Measurements from ENCODE around the gene GNL2.
"Not testable (repeated sequence)": the region's sequence is repeated elsewhere in the genome, so short reads cannot be mapped to it uniquely, and the experiment has no call there.

The GNL2 gene

GRCh38 chr1:37558411-37558810 lies 37.3 kb downstream of the GNL2 start:
- Histone ChIP-seq H3K36me3 (ENCODE audit: control insufficient read depth, insufficient read depth, low read length) (no peaks in the 10 kb centered on the region), H3K4me1 (ENCODE audit: control insufficient read depth, insufficient read depth, low read length) (0 out of 2 replicates have a peak, but pooled peaks cover 4% of the 10 kb centered on the region), H3K4me3 (ENCODE audit: low read depth, low read length) (no peak overlapping the region), H3K9me3 (ENCODE audit: control insufficient read depth, insufficient read depth, low read length) (no peaks in the 10 kb centered on the region; the same call in 1 of the 2 replicates), H3K9ac (ENCODE audit: low read depth, low read length) (no peak overlapping the region), H3K27ac (ENCODE audit: low read depth, low read length) (no peak overlapping the region), H3K27me3 (ENCODE audit: control insufficient read depth, insufficient read depth, low read length) (no peaks in the 10 kb centered on the region)

- Histone ChIP-seq H3K9ac (ENCODE audit: low read depth, low read length) (no peak overlapping the region), H3K27ac (ENCODE audit: low read depth, low read length) (no peak overlapping the region), H3K9me3 (ENCODE audit: control insufficient read depth, insufficient read depth, low read length) (no peaks in the 10 kb centered on the region; the same call in 1 of the 2 replicates), H3K27me3 (ENCODE audit: control insufficient read depth, insufficient read depth, low read length) (no peaks in the 10 kb centered on the region), H3K36me3 (ENCODE audit: control insufficient read depth, insufficient read depth, low read length) (peaks cover 3% of the 10 kb centered on the region), H3K4me3 (ENCODE audit: low read depth, low read length) (peak overlapping the region; percentile 53; the same call in 1 of the 2 replicates), H3K4me1 (ENCODE audit: control insufficient read depth, insufficient read depth, low read length) (peaks cover 12% of the 10 kb centered on the region)
Measured at GRCh38 chr1:37557402-37557801, 38.3 kb downstream of the GNL2 start.

GRCh38 chr1:37556712-37557196 lies 39.0 kb downstream of the GNL2 start, which contains the start of gene DNALI1:
Gene DNALI1, plus strand, starts transcription at chr1:37556940. Its CDS starts 55 bp downstream, at chr1:37556995.
- Histone ChIP-seq H3K9ac (ENCODE audit: low read depth, low read length) (no peak within 1 kb of the TSS), H3K27ac (ENCODE audit: low read depth, low read length) (no peak within 1 kb of the TSS), H3K4me1 (ENCODE audit: control insufficient read depth, insufficient read depth, low read length) (peaks cover 12% of the 10 kb centered on the region), H3K4me3 (ENCODE audit: low read depth, low read length) (peak within 1 kb of the TSS; percentile 53), H3K27me3 (ENCODE audit: control insufficient read depth, insufficient read depth, low read length) (no peaks in the 10 kb centered on the region), H3K9me3 (ENCODE audit: control insufficient read depth, insufficient read depth, low read length) (no peaks in the 10 kb centered on the region; the same call in 1 of the 2 replicates), H3K36me3 (ENCODE audit: control insufficient read depth, insufficient read depth, low read length) (peaks cover 10% of the 10 kb centered on the region)

- H3K4me3 ChIP-seq (ENCODE audit: low read depth, low read length), result peak within 1 kb of the TSS; percentile 96
- no peaks in the 10 kb centered on the region for H3K27me3 ChIP-seq (ENCODE audit: control insufficient read depth, insufficient read depth, low read length)
- H3K4me1 ChIP-seq (ENCODE audit: control insufficient read depth, insufficient read depth, low read length), result peaks cover 12% of the 10 kb centered on the region
- H3K27ac ChIP-seq (ENCODE audit: low read depth, low read length), result peak within 1 kb of the TSS; percentile 78
- peak within 1 kb of the TSS; percentile 65 for H3K9ac ChIP-seq (ENCODE audit: low read depth, low read length)
- H3K36me3 ChIP-seq (ENCODE audit: control insufficient read depth, insufficient read depth, low read length), result peaks cover 29% of the 10 kb centered on the region
- no peaks in the 10 kb centered on the region; the same call in 1 of the 2 replicates for H3K9me3 ChIP-seq (ENCODE audit: control insufficient read depth, insufficient read depth, low read length)
Measured at GRCh38 chr1:37553927-37554808, 41.6 kb downstream of the GNL2 start, which contains the start of gene SNIP1. Gene SNIP1, minus strand, starts transcription at chr1:37554293. Its CDS starts 64 bp downstream, at chr1:37554229.

GRCh38 chr1:37553598-37553926 lies 42.2 kb downstream of the GNL2 start:
- H3K27ac ChIP-seq (ENCODE audit: low read depth, low read length), result peak overlapping the region; percentile 78
- H3K9me3 ChIP-seq (ENCODE audit: control insufficient read depth, insufficient read depth, low read length), result no peaks in the 10 kb centered on the region; the same call in 1 of the 2 replicates
- peak overlapping the region; percentile 96 for H3K4me3 ChIP-seq (ENCODE audit: low read depth, low read length)
- peaks cover 12% of the 10 kb centered on the region for H3K4me1 ChIP-seq (ENCODE audit: control insufficient read depth, insufficient read depth, low read length)
- no peaks in the 10 kb centered on the region for H3K27me3 ChIP-seq (ENCODE audit: control insufficient read depth, insufficient read depth, low read length)
- peaks cover 35% of the 10 kb centered on the region for H3K36me3 ChIP-seq (ENCODE audit: control insufficient read depth, insufficient read depth, low read length)
- H3K9ac ChIP-seq (ENCODE audit: low read depth, low read length), result peak overlapping the region; percentile 65

- no peak overlapping the region for H3K27ac ChIP-seq (ENCODE audit: low read depth, low read length)
- no peak overlapping the region for H3K4me3 ChIP-seq (ENCODE audit: low read depth, low read length)
- H3K9me3 ChIP-seq (ENCODE audit: control insufficient read depth, insufficient read depth, low read length), result no peaks in the 10 kb centered on the region
- H3K36me3 ChIP-seq (ENCODE audit: control insufficient read depth, insufficient read depth, low read length), result peaks cover 66% of the 10 kb centered on the region
- no peaks in the 10 kb centered on the region for H3K27me3 ChIP-seq (ENCODE audit: control insufficient read depth, insufficient read depth, low read length)
- no peak overlapping the region for H3K9ac ChIP-seq (ENCODE audit: low read depth, low read length)
- H3K4me1 ChIP-seq (ENCODE audit: control insufficient read depth, insufficient read depth, low read length), result peaks cover 8% of the 10 kb centered on the region
Measured at GRCh38 chr1:37549341-37549740, 46.4 kb downstream of the GNL2 start.

GRCh38 chr1:37545019-37545418 lies 50.7 kb downstream of the GNL2 start:
- H3K4me1 ChIP-seq (ENCODE audit: control insufficient read depth, insufficient read depth, low read length), result no peaks in the 10 kb centered on the region
- H3K9ac ChIP-seq (ENCODE audit: low read depth, low read length), result no peak overlapping the region
- peaks cover 71% of the 10 kb centered on the region for H3K36me3 ChIP-seq (ENCODE audit: control insufficient read depth, insufficient read depth, low read length)
- no peak overlapping the region for H3K4me3 ChIP-seq (ENCODE audit: low read depth, low read length)
- H3K27ac ChIP-seq (ENCODE audit: low read depth, low read length), result no peak overlapping the region
- no peaks in the 10 kb centered on the region for H3K9me3 ChIP-seq (ENCODE audit: control insufficient read depth, insufficient read depth, low read length)
- no peaks in the 10 kb centered on the region for H3K27me3 ChIP-seq (ENCODE audit: control insufficient read depth, insufficient read depth, low read length)

- Histone ChIP-seq H3K27ac (ENCODE audit: low read depth, low read length) (no peak overlapping the region), H3K4me1 (ENCODE audit: control insufficient read depth, insufficient read depth, low read length) (no peaks in the 10 kb centered on the region), H3K4me3 (ENCODE audit: low read depth, low read length) (no peak overlapping the region), H3K27me3 (ENCODE audit: control insufficient read depth, insufficient read depth, low read length) (no peaks in the 10 kb centered on the region), H3K9me3 (ENCODE audit: control insufficient read depth, insufficient read depth, low read length) (no peaks in the 10 kb centered on the region), H3K36me3 (ENCODE audit: control insufficient read depth, insufficient read depth, low read length) (peaks cover 72% of the 10 kb centered on the region), H3K9ac (ENCODE audit: low read depth, low read length) (no peak overlapping the region)
Measured at GRCh38 chr1:37544530-37544929, 51.2 kb downstream of the GNL2 start.

- Histone ChIP-seq H3K9me3 (ENCODE audit: control insufficient read depth, insufficient read depth, low read length) (no peaks in the 10 kb centered on the region), H3K4me3 (ENCODE audit: low read depth, low read length) (no peak overlapping the region), H3K27me3 (ENCODE audit: control insufficient read depth, insufficient read depth, low read length) (no peaks in the 10 kb centered on the region), H3K36me3 (ENCODE audit: control insufficient read depth, insufficient read depth, low read length) (peaks cover 77% of the 10 kb centered on the region), H3K4me1 (ENCODE audit: control insufficient read depth, insufficient read depth, low read length) (no peaks in the 10 kb centered on the region), H3K27ac (ENCODE audit: low read depth, low read length) (no peak overlapping the region), H3K9ac (ENCODE audit: low read depth, low read length) (no peak overlapping the region)
Measured at GRCh38 chr1:37540036-37540785, 55.5 kb downstream of the GNL2 start.

- not testable (repeated sequence) for H3K9me3 ChIP-seq (ENCODE audit: control insufficient read depth, insufficient read depth, low read length); H3K27ac ChIP-seq (ENCODE audit: low read depth, low read length); H3K4me1 ChIP-seq (ENCODE audit: control insufficient read depth, insufficient read depth, low read length); H3K9ac ChIP-seq (ENCODE audit: low read depth, low read length); H3K4me3 ChIP-seq (ENCODE audit: low read depth, low read length); H3K27me3 ChIP-seq (ENCODE audit: control insufficient read depth, insufficient read depth, low read length)
- H3K36me3 ChIP-seq (ENCODE audit: control insufficient read depth, insufficient read depth, low read length), result peaks cover 69% of the 10 kb centered on the region
Measured at GRCh38 chr1:37539154-37539553, 56.6 kb downstream of the GNL2 start.
